SK-N-SH (cell line): ENCODE measurements around the gene EFNB2. TPM values are rescaled to one million over a fixed set of nuclear protein-coding genes. Genes with fewer than 3 reads are reported as not detected.

Source experiments
- CTCF ChIA-PET: fragments of 300-600, 350-600 bp; formaldehyde crosslinking; extraction: SDS; loops from one replicate; lab custom pipeline; 2021; lab: Yijun Ruan, JAX
- POLR2A ChIA-PET: fragments of 350-600 bp; sonication (Branson Sonifier 250); formaldehyde crosslinking; extraction: SDS; loops from one replicate; lab custom pipeline; 2020; ENCODE audit warnings: antibody characterized with exemption, inconsistent platforms; lab: Yijun Ruan, JAX
- DNase-seq: peaks from one replicate; pipeline ENCODE4 v3.0.0; 2012
- H2AFZ ChIP-seq: fragments of 200-600 bp; sonication (generic); 2 replicates; pipeline ENCODE4 v1.8.1; 2016; ENCODE audit warnings: antibody characterized with exemption, mild to moderate bottlenecking, low read depth
- H3F3A ChIP-seq: fragments of 200-600 bp; sonication (generic); replicated peaks from 2 replicates; pipeline ENCODE3; 2016; ENCODE audit warnings: antibody characterized with exemption, mild to moderate bottlenecking; ENCODE audit not compliant: insufficient read depth
- H3K27ac ChIP-seq, 2 experiments: fragments of 200-500 bp in 1 of 2; fragments of 200-600 bp in 1 of 2; sonication (Bioruptor generic) in 1 of 2; sonication (generic), shearing (Covaris generic) in 1 of 2; 2 replicates each; pipeline versions ENCODE4 v1.5.1 to v1.6.1; 2014 to 2016; ENCODE audit warnings: low read depth in 2 of 2, inconsistent platforms in 1 of 2, low read length in 1 of 2, mild to moderate bottlenecking in 1 of 2, mixed read lengths in 1 of 2
- H3K27me3 ChIP-seq: fragments of 200-600 bp; sonication (generic), shearing (Covaris generic); 2 replicates; pipeline ENCODE4 v1.6.1; 2016; ENCODE audit warnings: mixed run types; ENCODE audit not compliant: insufficient read depth
- H3K36me3 ChIP-seq, 2 experiments: fragments of 200-500 bp in 1 of 2; fragments of 200-600 bp in 1 of 2; sonication (Bioruptor generic) in 1 of 2; sonication (generic) in 1 of 2; replicated peaks in 1 of 2; 2 replicates each; pipeline versions ENCODE3 to v1.5.1; 2014 to 2016; ENCODE audit warnings: low read length in 1 of 2, mild to moderate bottlenecking in 1 of 2; ENCODE audit not compliant: insufficient read depth in 2 of 2, control insufficient read depth in 1 of 2
- H3K4me1 ChIP-seq, 2 experiments: fragments of 200-500 bp in 1 of 2; fragments of 200-600 bp in 1 of 2; sonication (Bioruptor generic) in 1 of 2; sonication (generic), shearing (Covaris generic) in 1 of 2; 2 replicates each; pipeline versions ENCODE4 v1.5.1 to v1.6.1; 2014 to 2016; ENCODE audit warnings: low read depth in 1 of 2, low read length in 1 of 2, mixed run types in 1 of 2; ENCODE audit not compliant: insufficient read depth in 2 of 2, control insufficient read depth in 1 of 2
- H3K4me2 ChIP-seq: fragments of 200-600 bp; sonication (generic), shearing (Covaris generic); 2 replicates; pipeline ENCODE4 v1.6.1; 2017; ENCODE audit warnings: mixed run types
- H3K4me3 ChIP-seq, 2 experiments: fragments of 200-500 bp in 1 of 2; fragments of 200-600 bp in 1 of 2; sonication (Bioruptor generic) in 1 of 2; sonication (generic), shearing (Covaris generic) in 1 of 2; 2 replicates each; pipeline versions ENCODE4 v1.5.1 to v1.8.1; 2014 to 2016; ENCODE audit warnings: low read depth in 2 of 2, inconsistent platforms in 1 of 2, low read length in 1 of 2, mild to moderate bottlenecking in 1 of 2, mixed read lengths in 1 of 2, moderate library complexity in 1 of 2
- H3K79me2 ChIP-seq: fragments of 200-600 bp; sonication (generic); 2 replicates; pipeline ENCODE4 v1.8.1; 2017; ENCODE audit warnings: mild to moderate bottlenecking; ENCODE audit not compliant: insufficient read depth
- H3K9ac ChIP-seq: fragments of 200-600 bp; sonication (generic); 2 replicates; pipeline ENCODE4 v1.6.1; 2017; ENCODE audit warnings: mixed run types
- H3K9me2 ChIP-seq: fragments of 200-600 bp; sonication (generic); 2 replicates; pipeline ENCODE4 v1.6.1; 2017; ENCODE audit warnings: mixed run types
- H3K9me3 ChIP-seq: fragments of 200-600 bp; sonication (generic); 2 replicates; pipeline ENCODE4 v1.6.1; 2017; ENCODE audit warnings: mixed run types, mild to moderate bottlenecking, moderate library complexity
- H4K20me1 ChIP-seq: fragments of 200-600 bp; sonication (generic); 2 replicates; pipeline ENCODE4 v1.6.1; 2017; ENCODE audit warnings: mild to moderate bottlenecking, mixed run types; ENCODE audit not compliant: insufficient read depth
- ELF1 ChIP-seq: IDR thresholded peaks from 2 replicates; pipeline ENCODE4 v1.4.0; 2012
- EP300 ChIP-seq, 2 experiments: IDR thresholded peaks; 2 replicates each; pipeline versions ENCODE4 v1.4.0 to v1.6.1; 2012; ENCODE audit warnings: borderline replicate concordance in 1 of 2, low read depth in 1 of 2, low read length in 1 of 2
- FOXJ3 ChIP-seq: sonication (generic); formaldehyde crosslinking; IDR thresholded peaks from 2 replicates; pipeline ENCODE4 v1.5.1; 2020; ENCODE audit warnings: mild to moderate bottlenecking, missing genetic modification reagents
- FOXM1 ChIP-seq: IDR thresholded peaks from 2 replicates; pipeline ENCODE4 v1.4.0; 2012; ENCODE audit warnings: low read depth, mild to moderate bottlenecking
- GABPA ChIP-seq: IDR thresholded peaks from 2 replicates; pipeline ENCODE4 v1.4.0; 2012; ENCODE audit warnings: low read depth, mild to moderate bottlenecking
- IRF3 ChIP-seq: fragments of 150-350 bp; IDR thresholded peaks from 2 replicates; pipeline ENCODE4 v1.6.1; 2016; ENCODE audit warnings: mild to moderate bottlenecking, low read depth, low read length
- JUND ChIP-seq: IDR thresholded peaks from 2 replicates; pipeline ENCODE4 v1.4.0; 2012
- MAX ChIP-seq: IDR thresholded peaks from 2 replicates; pipeline ENCODE4 v1.4.0; 2012; ENCODE audit warnings: low read depth
- MEF2A ChIP-seq: IDR thresholded peaks from 2 replicates; pipeline ENCODE4 v1.4.0; 2012; ENCODE audit warnings: low read depth, borderline replicate concordance
- NRF1 ChIP-seq: IDR thresholded peaks from 2 replicates; pipeline ENCODE4 v1.6.1; 2012; ENCODE audit warnings: low read depth, mild to moderate bottlenecking, low read length
- RAD21 ChIP-seq: IDR thresholded peaks from 2 replicates; pipeline ENCODE4 v1.6.1; 2012; ENCODE audit warnings: mild to moderate bottlenecking, low read length
- TCF12 ChIP-seq: IDR thresholded peaks from 2 replicates; pipeline ENCODE4 v1.4.0; 2012
- TEAD4 ChIP-seq: IDR thresholded peaks from 2 replicates; pipeline ENCODE4 v1.4.0; 2012; ENCODE audit warnings: mild to moderate bottlenecking, borderline replicate concordance; ENCODE audit not compliant: insufficient read depth
- USF2 ChIP-seq: fragments of 150-350 bp; IDR thresholded peaks from 2 replicates; pipeline ENCODE4 v1.6.1; 2017; ENCODE audit warnings: antibody characterized with exemption, low read length, low read depth, borderline replicate concordance
- WGBS: methylation state at CpG from one replicate; pipeline ENCODE4 v1.1.6; 2017; ENCODE audit warnings: low lambda C conversion rate; 5-methylcytosine and 5-hydroxymethylcytosine counted together
- polyA plus RNA-seq, 3 experiments: library from polyadenylated mRNA; depleted of rRNA; stranded (reverse); fragments of >200 nt; gene quantifications; 2 replicates each; pipeline ENCODE4 v1.2.3, GENCODE V29; 2012
- TF ChIP-seq, protein P1 (sequence below): IDR thresholded peaks from 2 replicates; pipeline ENCODE4 v1.4.0; 2012; ENCODE audit warnings: low read depth, borderline replicate concordance
- TF ChIP-seq, protein P2 (sequence below): IDR thresholded peaks from 2 replicates; pipeline ENCODE4; 2012

EFNB2 gene
- polyA plus RNA-seq, 1 of the 3 experiments (the other 2 are of a cell fraction) = 3.0 TPM

- Histone ChIP-seq H3K9me3 (no peaks in the 10 kb centered on the region), H4K20me1 (peaks cover 27% of the 10 kb centered on the region), H3K9ac (no peak overlapping the region)
- 68% methylated on average over 3 of the region's 3 CpGs for WGBS
- TF ChIP-seq ELF1 = no peak
- TF ChIP-seq NRF1 = no peak
- TF ChIP-seq JUND = no peak
- TF ChIP-seq IRF3 = no peak
- TF ChIP-seq, protein P1, sequence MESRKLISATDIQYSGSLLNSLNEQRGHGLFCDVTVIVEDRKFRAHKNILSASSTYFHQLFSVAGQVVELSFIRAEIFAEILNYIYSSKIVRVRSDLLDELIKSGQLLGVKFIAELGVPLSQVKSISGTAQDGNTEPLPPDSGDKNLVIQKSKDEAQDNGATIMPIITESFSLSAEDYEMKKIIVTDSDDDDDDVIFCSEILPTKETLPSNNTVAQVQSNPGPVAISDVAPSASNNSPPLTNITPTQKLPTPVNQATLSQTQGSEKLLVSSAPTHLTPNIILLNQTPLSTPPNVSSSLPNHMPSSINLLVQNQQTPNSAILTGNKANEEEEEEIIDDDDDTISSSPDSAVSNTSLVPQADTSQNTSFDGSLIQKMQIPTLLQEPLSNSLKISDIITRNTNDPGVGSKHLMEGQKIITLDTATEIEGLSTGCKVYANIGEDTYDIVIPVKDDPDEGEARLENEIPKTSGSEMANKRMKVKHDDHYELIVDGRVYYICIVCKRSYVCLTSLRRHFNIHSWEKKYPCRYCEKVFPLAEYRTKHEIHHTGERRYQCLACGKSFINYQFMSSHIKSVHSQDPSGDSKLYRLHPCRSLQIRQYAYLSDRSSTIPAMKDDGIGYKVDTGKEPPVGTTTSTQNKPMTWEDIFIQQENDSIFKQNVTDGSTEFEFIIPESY = no peak
- no peak for TF ChIP-seq TCF12
- TF ChIP-seq EP300 (IDR thresholded peaks at IDR 0.05; ENCODE audit: borderline replicate concordance in 1 of 2, low read depth in 1 of 2, low read length in 1 of 2) = no peak
- TF ChIP-seq GABPA = no peak
- TF ChIP-seq, protein P2, sequence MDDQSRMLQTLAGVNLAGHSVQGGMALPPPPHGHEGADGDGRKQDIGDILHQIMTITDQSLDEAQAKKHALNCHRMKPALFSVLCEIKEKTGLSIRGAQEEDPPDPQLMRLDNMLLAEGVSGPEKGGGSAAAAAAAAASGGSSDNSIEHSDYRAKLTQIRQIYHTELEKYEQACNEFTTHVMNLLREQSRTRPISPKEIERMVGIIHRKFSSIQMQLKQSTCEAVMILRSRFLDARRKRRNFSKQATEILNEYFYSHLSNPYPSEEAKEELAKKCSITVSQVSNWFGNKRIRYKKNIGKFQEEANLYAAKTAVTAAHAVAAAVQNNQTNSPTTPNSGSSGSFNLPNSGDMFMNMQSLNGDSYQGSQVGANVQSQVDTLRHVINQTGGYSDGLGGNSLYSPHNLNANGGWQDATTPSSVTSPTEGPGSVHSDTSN = no peak
- TF ChIP-seq MEF2A = no peak
- no peak for TF ChIP-seq TEAD4
- TF ChIP-seq MAX = no peak
- TF ChIP-seq USF2 = no peak
- TF ChIP-seq FOXM1 = no peak
- no peak for TF ChIP-seq FOXJ3 (CRISPR knock-in tag)
- no peak for TF ChIP-seq RAD21
- TF ChIP-seq, all 33 proteins: peak for 0
- no peaks in the 10 kb centered on the region for H3K27me3 ChIP-seq
- DNase-seq = no peak
- H3K4me1 ChIP-seq = peaks cover 9 to 10% of the 10 kb centered on the region in 2 experiments; a peak in 3 of 4 replicates
- H2AFZ ChIP-seq = no peak overlapping the region
- POLR2A ChIA-PET = no interaction called here
- H3K9me2 ChIP-seq = no peaks in the 10 kb centered on the region
- CTCF ChIA-PET = interaction anchor here (0.8 to 1.8 kb wide), 2 partner anchors 33 kb away, joined by 3 to 6 read pairs; no protein-coding TSS in a partner anchor
- no peaks in the 10 kb centered on the region for H3K36me3 ChIP-seq
- H3K4me2 ChIP-seq = no peak overlapping the region
- H3K4me3 ChIP-seq = no peak overlapping the region
- H3F3A ChIP-seq = no peaks in the 10 kb centered on the region
- H3K79me2 ChIP-seq = peaks cover 35% of the 10 kb centered on the region
- H3K27ac ChIP-seq = no peak overlapping the region
Observed at GRCh38 chr13:106569233-106570095, 34.0 kb upstream of the EFNB2 start.
